Stimulated activated CD4-positive, alpha-beta T cell treated with anti-CD3 and anti-CD28 coated beads, Interleukin-12 subunit alpha, Interleukin-12 subunit beta, amount 100 ng/mL, for 4 hours (primary cell): ENCODE results near the gene SLC16A1.
A peak's percentile ranks its signal among the peaks of the same experiment; 100 is the strongest.
"Not testable (repeated sequence)": the region's sequence is repeated elsewhere in the genome, so short reads cannot be mapped to it uniquely, and the experiment has no call there.

ENCODE experiments used
- DNase-seq: peaks from one replicate; pipeline ENCODE4 v3.0.0-alpha.2; 2020

The SLC16A1 gene

GRCh38 chr1:112961072-112961471 is 5.1 kb upstream of the SLC16A1 start:
- no peak for DNase-seq

- DNase-seq, result no peak
Observed at GRCh38 chr1:112960384-112960783, 4.4 kb upstream of the SLC16A1 start.

GRCh38 chr1:112958236-112958635 is 2.2 kb upstream of the SLC16A1 start:
- DNase-seq, result not testable (repeated sequence)

- peak; percentile 22 for DNase-seq
Observed at GRCh38 chr1:112957133-112957812, 1.3 kb upstream of the SLC16A1 start.

- peak; percentile 41 for DNase-seq
Observed at GRCh38 chr1:112956544-112957132, 642 bp upstream of the SLC16A1 start.

GRCh38 chr1:112954945-112955772 is 837 bp downstream of the SLC16A1 start:
- DNase-seq, result peak; percentile 51

- no peak for DNase-seq
Observed at GRCh38 chr1:112954017-112954650, 1.9 kb downstream of the SLC16A1 start.

GRCh38 chr1:112950426-112950825 is 5.6 kb downstream of the SLC16A1 start:
- no peak for DNase-seq

- no peak for DNase-seq
Observed at GRCh38 chr1:112946683-112947082, 9.3 kb downstream of the SLC16A1 start.

- no peak for DNase-seq
Observed at GRCh38 chr1:112939810-112940209, 16.2 kb downstream of the SLC16A1 start.

- no peak for DNase-seq
Observed at GRCh38 chr1:112938210-112938609, 17.8 kb downstream of the SLC16A1 start.

GRCh38 chr1:112937495-112937894 is 18.5 kb downstream of the SLC16A1 start:
- no peak for DNase-seq

- no peak for DNase-seq
Observed at GRCh38 chr1:112937070-112937469, 18.9 kb downstream of the SLC16A1 start.

GRCh38 chr1:112935461-112936111 is 20.4 kb downstream of the SLC16A1 start:
- DNase-seq, result no peak

GRCh38 chr1:112934577-112934976 is 21.4 kb downstream of the SLC16A1 start:
- DNase-seq, result no peak

- DNase-seq, result no peak
Observed at GRCh38 chr1:112933820-112934571, 22.0 kb downstream of the SLC16A1 start.

GRCh38 chr1:112929979-112930378 is 26.0 kb downstream of the SLC16A1 start:
- DNase-seq, result no peak

- DNase-seq, result no peak
Observed at GRCh38 chr1:112927462-112927990, 28.5 kb downstream of the SLC16A1 start.

GRCh38 chr1:112926858-112927257 is 29.1 kb downstream of the SLC16A1 start:
- no peak for DNase-seq

GRCh38 chr1:112925015-112925414 is 31.0 kb downstream of the SLC16A1 start:
- DNase-seq, result no peak

- DNase-seq, result no peak
Observed at GRCh38 chr1:112923959-112924349, 32.0 kb downstream of the SLC16A1 start.
